ENCODE results near the gene FMO3.

The FMO3 gene

GRCh38 chr1:171061425-171062143 lies 29.1 kb upstream of the FMO3 start:
- no peak for TF ChIP-seq CREB1 (IDR thresholded peaks at IDR 0.05; ENCODE audit: low read depth)

- TF ChIP-seq FOXM1 (IDR thresholded peaks at IDR 0.05; ENCODE audit: borderline replicate concordance, low read depth), result no peak
- TF ChIP-seq USF1 (IDR thresholded peaks at IDR 0.05), result no peak
- no peak for TF ChIP-seq TAF1 (IDR thresholded peaks at IDR 0.05; ENCODE audit: low read depth)
- no peak for TF ChIP-seq MAX (IDR thresholded peaks at IDR 0.05)
- TF ChIP-seq REST (IDR thresholded peaks at IDR 0.05; ENCODE audit: low read depth), result no peak
- TF ChIP-seq TCF12 (IDR thresholded peaks at IDR 0.05; ENCODE audit: low read depth), result no peak
- TF ChIP-seq RAD21 (IDR thresholded peaks at IDR 0.05; ENCODE audit: low read depth), result no peak
- no peak for TF ChIP-seq EP300 (IDR thresholded peaks at IDR 0.05; ENCODE audit: borderline replicate concordance)
- TF ChIP-seq NFIC (IDR thresholded peaks at IDR 0.05), result no peak
- no peak for TF ChIP-seq ZBTB7A (IDR thresholded peaks at IDR 0.05; ENCODE audit: low read depth)
- TF ChIP-seq CEBPB (IDR thresholded peaks at IDR 0.05), result no peak
- TF ChIP-seq CREB1 (IDR thresholded peaks at IDR 0.05; ENCODE audit: low read depth), result no peak
- no peak for TF ChIP-seq TEAD4 (IDR thresholded peaks at IDR 0.05)
- TF ChIP-seq YY1 (IDR thresholded peaks at IDR 0.05; ENCODE audit: low read depth), result no peak
- TF ChIP-seq EGR1 (IDR thresholded peaks at IDR 0.05), result no peak
These were observed 27.8 kb upstream of the FMO3 start for GRCh38 chr1:171062902-171063301.

- TF ChIP-seq ZBTB7A (IDR thresholded peaks at IDR 0.05; ENCODE audit: low read depth) (no peak), TAF1 (IDR thresholded peaks at IDR 0.05; ENCODE audit: low read depth) (no peak), EGR1 (IDR thresholded peaks at IDR 0.05) (no peak), MAX (IDR thresholded peaks at IDR 0.05) (no peak), TEAD4 (IDR thresholded peaks at IDR 0.05) (no peak)
These were observed 15.7 kb upstream of the FMO3 start for GRCh38 chr1:171075041-171075440.

- TF ChIP-seq MAX (IDR thresholded peaks at IDR 0.05) (no peak), RAD21 (IDR thresholded peaks at IDR 0.05; ENCODE audit: low read depth) (peak; percentile 17; the same call in 1 of the 2 replicates)
These were observed 9.4 kb upstream of the FMO3 start for GRCh38 chr1:171081314-171081753.

- no peak for TF ChIP-seq EP300 (IDR thresholded peaks at IDR 0.05; ENCODE audit: borderline replicate concordance)
- no peak for TF ChIP-seq CREB1 (IDR thresholded peaks at IDR 0.05; ENCODE audit: low read depth)
- no peak for TF ChIP-seq NFIC (IDR thresholded peaks at IDR 0.05)
- TF ChIP-seq TEAD4 (IDR thresholded peaks at IDR 0.05), result no peak
- TF ChIP-seq ZBTB7A (IDR thresholded peaks at IDR 0.05; ENCODE audit: low read depth), result no peak
- no peak for TF ChIP-seq TAF1 (IDR thresholded peaks at IDR 0.05; ENCODE audit: low read depth)
- no peak for TF ChIP-seq USF1 (IDR thresholded peaks at IDR 0.05)
- TF ChIP-seq CEBPB (IDR thresholded peaks at IDR 0.05), result no peak
- TF ChIP-seq MAX (IDR thresholded peaks at IDR 0.05), result no peak
These were observed 8.9 kb upstream of the FMO3 start for GRCh38 chr1:171081763-171082201.

GRCh38 chr1:171082606-171083005 lies 8.1 kb upstream of the FMO3 start:
- no peak for TF ChIP-seq REST (IDR thresholded peaks at IDR 0.05; ENCODE audit: low read depth)
- no peak for TF ChIP-seq CREB1 (IDR thresholded peaks at IDR 0.05; ENCODE audit: low read depth)
- TF ChIP-seq CEBPB (IDR thresholded peaks at IDR 0.05), result no peak
- TF ChIP-seq MAX (IDR thresholded peaks at IDR 0.05), result no peak
- no peak for TF ChIP-seq ZBTB7A (IDR thresholded peaks at IDR 0.05; ENCODE audit: low read depth)
- no peak for TF ChIP-seq RAD21 (IDR thresholded peaks at IDR 0.05; ENCODE audit: low read depth)
- no peak for TF ChIP-seq TCF12 (IDR thresholded peaks at IDR 0.05; ENCODE audit: low read depth)
- no peak for TF ChIP-seq TEAD4 (IDR thresholded peaks at IDR 0.05)
- TF ChIP-seq FOXM1 (IDR thresholded peaks at IDR 0.05; ENCODE audit: borderline replicate concordance, low read depth), result no peak
- TF ChIP-seq YY1 (IDR thresholded peaks at IDR 0.05; ENCODE audit: low read depth), result no peak
